ENCODE results near the gene WHRN. TPM values are rescaled to one million over a fixed set of nuclear protein-coding genes. Genes with fewer than 3 reads are reported as not detected.
A peak's percentile ranks its signal among the peaks of the same experiment; 100 is the strongest.

Gene WHRN
- total RNA-seq, 6 donors from 2014 or later = 2.5 to 17.8 (median 5.6) TPM

DNA sequence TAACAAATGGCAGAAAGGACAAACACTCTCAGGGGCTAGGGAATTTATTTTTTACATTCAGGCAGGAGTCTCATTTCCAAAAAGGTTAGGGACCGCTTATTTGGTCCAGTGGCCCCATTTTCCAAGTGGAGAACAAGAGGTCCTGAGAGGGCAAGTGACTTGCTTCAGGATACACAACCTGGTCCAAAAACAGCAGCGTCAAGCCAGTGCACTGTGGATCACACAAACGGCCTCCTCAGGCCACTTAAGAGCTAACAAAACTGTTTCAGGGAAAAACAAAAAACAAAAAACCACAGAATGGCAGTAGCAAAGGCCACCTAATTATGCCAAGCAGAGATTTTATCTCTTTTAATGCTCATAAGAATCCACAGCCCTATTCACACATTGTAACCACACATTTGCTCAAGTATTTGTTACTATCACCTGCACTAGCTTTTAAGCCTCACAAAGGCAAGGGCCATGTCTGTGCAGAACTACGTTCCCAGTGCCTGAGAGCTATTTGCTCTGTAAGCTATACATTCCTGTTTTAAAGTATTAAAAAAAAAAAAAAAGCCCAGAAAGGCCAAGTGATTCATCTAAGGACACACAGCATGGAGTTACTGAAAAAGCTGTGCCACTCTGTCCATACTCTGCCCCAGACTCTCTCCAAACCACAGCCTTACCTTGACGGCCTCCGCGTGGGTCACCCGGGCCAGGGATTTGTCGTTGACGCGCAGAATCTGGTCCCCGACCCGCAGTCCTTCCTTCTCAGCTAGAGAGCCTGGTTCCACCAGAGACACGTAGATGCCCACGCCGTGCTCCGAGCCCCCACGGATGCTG is 1.5 kb downstream of the WHRN start:
- WGBS, 2 donors = 70 to 75% methylated on average over 10 to 18 of the region's 18 CpGs
- Histone ChIP-seq H3K4me1 (peaks cover 6 to 31% (median 19%) of the 10 kb centered on the region in 4 donors), H3K27ac (no peak overlapping the region), H3K27me3 (peaks cover 0 to 10% (median 3%) of the 10 kb centered on the region in 4 donors), H3K36me3 (no peaks in the 10 kb centered on the region), H3K9me3 (no peaks in the 10 kb centered on the region), H3K4me3 (peak overlapping the region in 3 of 4 donors; percentile 53 to 68 (median 65))
- ATAC-seq (ENCODE audit: low FRiP score in 2 of 2) = no peak
- TF ChIP-seq EP300 (IDR thresholded peaks at IDR 0.05) (no peak), POLR2AphosphoS5 (IDR thresholded peaks at IDR 0.05) (no peak), POLR2A (IDR thresholded peaks at IDR 0.05) (no peak)
- TF ChIP-seq, protein P1, sequence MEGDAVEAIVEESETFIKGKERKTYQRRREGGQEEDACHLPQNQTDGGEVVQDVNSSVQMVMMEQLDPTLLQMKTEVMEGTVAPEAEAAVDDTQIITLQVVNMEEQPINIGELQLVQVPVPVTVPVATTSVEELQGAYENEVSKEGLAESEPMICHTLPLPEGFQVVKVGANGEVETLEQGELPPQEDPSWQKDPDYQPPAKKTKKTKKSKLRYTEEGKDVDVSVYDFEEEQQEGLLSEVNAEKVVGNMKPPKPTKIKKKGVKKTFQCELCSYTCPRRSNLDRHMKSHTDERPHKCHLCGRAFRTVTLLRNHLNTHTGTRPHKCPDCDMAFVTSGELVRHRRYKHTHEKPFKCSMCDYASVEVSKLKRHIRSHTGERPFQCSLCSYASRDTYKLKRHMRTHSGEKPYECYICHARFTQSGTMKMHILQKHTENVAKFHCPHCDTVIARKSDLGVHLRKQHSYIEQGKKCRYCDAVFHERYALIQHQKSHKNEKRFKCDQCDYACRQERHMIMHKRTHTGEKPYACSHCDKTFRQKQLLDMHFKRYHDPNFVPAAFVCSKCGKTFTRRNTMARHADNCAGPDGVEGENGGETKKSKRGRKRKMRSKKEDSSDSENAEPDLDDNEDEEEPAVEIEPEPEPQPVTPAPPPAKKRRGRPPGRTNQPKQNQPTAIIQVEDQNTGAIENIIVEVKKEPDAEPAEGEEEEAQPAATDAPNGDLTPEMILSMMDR (IDR thresholded peaks at IDR 0.05) = no peak
- DNase-seq = no peak

GRCh38 chr9:114503009-114503408 is 2.3 kb downstream of the WHRN start:
- no peak for ATAC-seq (ENCODE audit: low FRiP score in 2 of 2)
- H3K4me1 ChIP-seq = peaks cover 6 to 31% (median 19%) of the 10 kb centered on the region in 4 donors
- DNase-seq = peak in 1 of 2 donors; percentile 30
- H3K4me3 ChIP-seq = no peak overlapping the region
- no peak overlapping the region for H3K27ac ChIP-seq
- H3K36me3 ChIP-seq = no peaks in the 10 kb centered on the region
- no peak for TF ChIP-seq POLR2AphosphoS5 (IDR thresholded peaks at IDR 0.05)
- no peak for TF ChIP-seq POLR2A (IDR thresholded peaks at IDR 0.05)
- TF ChIP-seq, protein P1 (IDR thresholded peaks at IDR 0.05) = no peak
- TF ChIP-seq EP300 (IDR thresholded peaks at IDR 0.05) = no peak
- 49 to 57% methylated on average over 6 to 7 of the region's 7 CpGs for WGBS, 2 donors
- H3K9me3 ChIP-seq = no peaks in the 10 kb centered on the region
- H3K27me3 ChIP-seq = peaks cover 0 to 10% (median 3%) of the 10 kb centered on the region in 4 donors

GRCh38 chr9:114501796-114502682 is 3.2 kb downstream of the WHRN start:
- Histone ChIP-seq H3K36me3 (no peaks in the 10 kb centered on the region), H3K9me3 (no peaks in the 10 kb centered on the region), H3K4me1 (peaks cover 6 to 31% (median 19%) of the 10 kb centered on the region in 4 donors), H3K27ac (peak overlapping the region in 1 of 4 donors; percentile 23), H3K27me3 (peaks cover 0 to 10% (median 3%) of the 10 kb centered on the region in 4 donors), H3K4me3 (no peak overlapping the region)
- DNase-seq = no peak
- ATAC-seq (ENCODE audit: low FRiP score in 2 of 2) = no peak
- no peak for TF ChIP-seq POLR2A (IDR thresholded peaks at IDR 0.05)
- no peak for TF ChIP-seq EP300 (IDR thresholded peaks at IDR 0.05)
- no peak for TF ChIP-seq POLR2AphosphoS5 (IDR thresholded peaks at IDR 0.05)
- TF ChIP-seq, protein P1 (IDR thresholded peaks at IDR 0.05) = no peak
- WGBS, 2 donors = 64% methylated on average over 12 of the region's 12 CpGs

- Histone ChIP-seq H3K4me3 (no peak overlapping the region), H3K9me3 (no peaks in the 10 kb centered on the region), H3K27me3 (peaks cover 0 to 10% (median 3%) of the 10 kb centered on the region in 4 donors), H3K36me3 (no peaks in the 10 kb centered on the region), H3K4me1 (peaks cover 6 to 29% (median 17%) of the 10 kb centered on the region in 4 donors), H3K27ac (no peak overlapping the region)
- TF ChIP-seq, protein P1 (IDR thresholded peaks at IDR 0.05) = no peak
- no peak for TF ChIP-seq POLR2A (IDR thresholded peaks at IDR 0.05)
- TF ChIP-seq POLR2AphosphoS5 (IDR thresholded peaks at IDR 0.05) = no peak
- TF ChIP-seq EP300 (IDR thresholded peaks at IDR 0.05) = no peak
- no peak for DNase-seq
- 60 to 70% methylated on average over 3 of the region's 3 CpGs for WGBS, 2 donors
- no peak for ATAC-seq (ENCODE audit: low FRiP score in 2 of 2)
Measured at GRCh38 chr9:114500697-114501292, 4.5 kb downstream of the WHRN start.
